ENCODE measurements around the gene NAPSA.
A peak's percentile ranks its signal among the peaks of the same experiment; 100 is the strongest.

The NAPSA gene

DNA sequence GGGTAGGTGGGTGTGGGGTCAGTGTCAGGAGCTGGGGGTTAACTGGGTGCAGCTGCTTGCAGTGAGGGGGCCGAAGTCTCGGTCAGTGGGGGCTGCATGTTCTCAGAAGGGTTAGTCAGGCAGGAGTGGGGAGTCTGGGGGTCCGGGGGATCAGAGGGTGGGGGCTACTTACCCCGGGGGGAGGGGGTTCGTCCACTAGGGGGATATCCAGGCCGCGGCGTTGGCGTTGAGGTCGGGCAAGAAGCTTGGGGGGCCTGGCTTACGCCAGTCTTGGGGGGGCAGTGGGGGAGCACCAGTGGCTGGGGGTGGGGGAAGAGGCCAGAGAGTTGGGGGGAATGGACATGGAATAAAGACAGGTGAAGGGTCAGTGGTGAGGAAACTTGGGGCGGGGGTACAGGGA, 45.4 kb downstream of the NAPSA start:
- DNase-seq = no peak
- Mint-ChIP-seq H3K4me3 (no peak overlapping the region), H3K36me3 (ENCODE audit: low read depth) (no peaks in the 10 kb centered on the region), H3K4me1 (peaks cover 28% of the 10 kb centered on the region), H3K9me3 (no peaks in the 10 kb centered on the region), H3K27me3 (ENCODE audit: low read depth, poor library complexity) (peaks cover 23% of the 10 kb centered on the region), H3K27ac (no peak overlapping the region)
- TF ChIP-seq, protein P1, sequence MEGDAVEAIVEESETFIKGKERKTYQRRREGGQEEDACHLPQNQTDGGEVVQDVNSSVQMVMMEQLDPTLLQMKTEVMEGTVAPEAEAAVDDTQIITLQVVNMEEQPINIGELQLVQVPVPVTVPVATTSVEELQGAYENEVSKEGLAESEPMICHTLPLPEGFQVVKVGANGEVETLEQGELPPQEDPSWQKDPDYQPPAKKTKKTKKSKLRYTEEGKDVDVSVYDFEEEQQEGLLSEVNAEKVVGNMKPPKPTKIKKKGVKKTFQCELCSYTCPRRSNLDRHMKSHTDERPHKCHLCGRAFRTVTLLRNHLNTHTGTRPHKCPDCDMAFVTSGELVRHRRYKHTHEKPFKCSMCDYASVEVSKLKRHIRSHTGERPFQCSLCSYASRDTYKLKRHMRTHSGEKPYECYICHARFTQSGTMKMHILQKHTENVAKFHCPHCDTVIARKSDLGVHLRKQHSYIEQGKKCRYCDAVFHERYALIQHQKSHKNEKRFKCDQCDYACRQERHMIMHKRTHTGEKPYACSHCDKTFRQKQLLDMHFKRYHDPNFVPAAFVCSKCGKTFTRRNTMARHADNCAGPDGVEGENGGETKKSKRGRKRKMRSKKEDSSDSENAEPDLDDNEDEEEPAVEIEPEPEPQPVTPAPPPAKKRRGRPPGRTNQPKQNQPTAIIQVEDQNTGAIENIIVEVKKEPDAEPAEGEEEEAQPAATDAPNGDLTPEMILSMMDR (IDR thresholded peaks at IDR 0.05) = no peak

DNA sequence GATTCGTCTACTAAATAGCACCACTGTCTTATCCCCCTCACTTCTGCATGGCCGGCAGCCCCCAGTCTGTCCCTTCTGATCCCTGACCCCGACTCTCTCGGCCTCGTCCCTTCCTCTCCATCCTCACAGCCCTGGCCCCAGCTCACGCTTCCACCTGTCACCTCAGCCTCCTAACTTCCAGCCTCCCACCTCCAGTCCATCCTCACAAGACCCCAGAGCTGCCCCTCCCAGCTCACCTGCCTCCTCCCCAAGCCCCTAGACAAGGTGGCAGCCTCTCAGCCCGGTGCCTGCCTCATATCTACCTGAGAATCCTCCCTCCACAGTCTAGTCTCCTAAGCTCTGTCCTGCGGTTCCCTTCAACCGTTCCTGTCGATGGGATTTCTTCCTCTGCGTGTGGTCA, 46.3 kb downstream of the NAPSA start:
- TF ChIP-seq, protein P1 (IDR thresholded peaks at IDR 0.05) = no peak
- DNase-seq = no peak
- H3K27me3 Mint-ChIP-seq (ENCODE audit: low read depth, poor library complexity) = peaks cover 28% of the 10 kb centered on the region
- no peaks in the 10 kb centered on the region for H3K36me3 Mint-ChIP-seq (ENCODE audit: low read depth)
- no peak overlapping the region for H3K27ac Mint-ChIP-seq
- H3K4me1 Mint-ChIP-seq = peaks cover 27% of the 10 kb centered on the region
- H3K9me3 Mint-ChIP-seq = no peaks in the 10 kb centered on the region
- no peak overlapping the region for H3K4me3 Mint-ChIP-seq

DNA sequence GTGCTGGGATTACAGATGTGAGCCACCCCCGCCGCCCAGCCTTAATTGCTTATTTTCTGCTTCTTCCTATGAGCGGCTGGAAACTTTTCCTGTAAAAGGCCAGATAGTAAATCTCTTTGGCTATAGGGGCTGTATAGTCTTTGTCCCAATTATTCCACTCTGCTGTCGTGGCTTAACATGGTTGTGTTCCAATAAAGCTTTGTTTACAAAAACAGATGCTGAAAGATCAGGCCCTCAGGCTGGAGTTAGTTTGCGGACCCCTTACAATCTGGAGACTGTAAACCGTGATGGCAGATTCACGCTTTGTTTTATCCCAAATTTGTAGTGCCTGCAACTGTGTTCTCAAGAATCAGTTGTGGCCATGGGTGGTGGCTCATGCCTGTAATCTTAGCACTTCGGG, 47.0 kb downstream of the NAPSA start:
- Mint-ChIP-seq H3K4me3 (no peak overlapping the region), H3K4me1 (peaks cover 34% of the 10 kb centered on the region), H3K27me3 (ENCODE audit: low read depth, poor library complexity) (peaks cover 35% of the 10 kb centered on the region), H3K36me3 (ENCODE audit: low read depth) (no peaks in the 10 kb centered on the region), H3K27ac (no peak overlapping the region), H3K9me3 (no peaks in the 10 kb centered on the region)
- DNase-seq = no peak
- TF ChIP-seq, protein P1 (IDR thresholded peaks at IDR 0.05) = no peak

DNA sequence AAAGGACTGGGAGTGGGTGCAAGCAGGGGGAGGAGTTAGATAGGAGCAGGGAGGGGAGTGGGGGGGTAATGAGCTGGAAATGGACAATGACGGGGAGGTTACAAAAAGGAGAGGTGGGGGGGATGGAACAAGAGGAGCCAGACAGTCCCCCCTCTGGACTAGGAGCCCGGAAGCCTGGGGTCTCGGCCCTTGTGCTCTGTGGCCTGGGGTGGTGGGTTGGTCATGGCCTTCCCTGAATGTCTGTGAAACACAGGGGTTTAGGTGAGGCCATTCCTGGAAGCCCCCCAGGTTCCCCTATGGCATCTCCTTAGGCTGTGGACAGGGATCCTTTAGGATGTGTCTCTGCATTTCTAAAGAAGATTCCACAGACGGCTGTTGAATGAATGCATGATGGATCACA, 48.3 kb downstream of the NAPSA start:
- peaks cover 48% of the 10 kb centered on the region for H3K27me3 Mint-ChIP-seq (ENCODE audit: low read depth, poor library complexity)
- H3K4me3 Mint-ChIP-seq = no peak overlapping the region
- no peak for DNase-seq
- peaks cover 4% of the 10 kb centered on the region for H3K9me3 Mint-ChIP-seq
- no peaks in the 10 kb centered on the region for H3K36me3 Mint-ChIP-seq (ENCODE audit: low read depth)
- no peak overlapping the region for H3K27ac Mint-ChIP-seq
- TF ChIP-seq, protein P1 (IDR thresholded peaks at IDR 0.05) = no peak
- H3K4me1 Mint-ChIP-seq = peaks cover 38% of the 10 kb centered on the region

DNA sequence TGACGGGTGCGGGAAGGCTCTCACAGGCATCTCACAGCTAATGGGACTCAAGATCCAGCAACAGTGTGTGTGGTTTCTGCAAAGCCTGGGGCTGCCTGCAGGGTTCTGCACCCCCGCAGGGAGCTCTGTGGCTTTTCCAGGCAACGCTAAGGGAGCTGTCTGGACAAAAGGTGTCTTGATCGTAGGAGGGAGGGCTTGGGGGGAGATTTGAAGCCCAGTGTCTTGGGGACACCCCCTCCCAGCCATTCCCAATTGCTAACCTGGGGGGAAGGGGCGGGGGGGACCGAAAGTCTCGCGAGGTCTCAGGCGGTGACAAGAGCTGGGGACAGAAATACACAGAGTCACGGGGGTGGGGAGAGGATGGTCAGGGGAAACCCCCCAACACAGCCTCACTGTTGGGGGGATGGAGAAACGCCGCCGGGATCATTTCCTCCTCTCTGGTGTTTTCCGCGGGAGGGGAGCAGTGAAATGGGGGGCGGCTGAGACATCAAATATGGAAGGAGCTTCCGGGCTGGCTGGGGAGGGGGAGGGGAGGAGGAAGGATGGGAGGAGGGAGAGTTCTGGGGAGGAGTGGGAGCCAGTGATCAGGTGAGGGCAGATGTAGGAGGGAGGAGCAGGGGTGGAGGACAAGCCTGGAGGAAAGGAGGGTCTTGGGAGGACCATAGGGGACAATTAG, 49.5 kb downstream of the NAPSA start:
- peak; percentile 46 for DNase-seq
- peaks cover 38% of the 10 kb centered on the region for H3K4me1 Mint-ChIP-seq
- peaks cover 60% of the 10 kb centered on the region for H3K27me3 Mint-ChIP-seq (ENCODE audit: low read depth, poor library complexity)
- no peak overlapping the region for H3K27ac Mint-ChIP-seq
- H3K36me3 Mint-ChIP-seq (ENCODE audit: low read depth) = no peaks in the 10 kb centered on the region
- TF ChIP-seq, protein P1 (IDR thresholded peaks at IDR 0.05) = no peak
- peaks cover 4% of the 10 kb centered on the region for H3K9me3 Mint-ChIP-seq
- peak overlapping the region; percentile 86 for H3K4me3 Mint-ChIP-seq
